ENCODE results near the gene NELL2. TPM values are rescaled to one million over a fixed set of nuclear protein-coding genes. Genes with fewer than 3 reads are reported as not detected.

NELL2 gene
- total RNA-seq, 1 experiment from 2014 or later: 32.7 TPM

DNA sequence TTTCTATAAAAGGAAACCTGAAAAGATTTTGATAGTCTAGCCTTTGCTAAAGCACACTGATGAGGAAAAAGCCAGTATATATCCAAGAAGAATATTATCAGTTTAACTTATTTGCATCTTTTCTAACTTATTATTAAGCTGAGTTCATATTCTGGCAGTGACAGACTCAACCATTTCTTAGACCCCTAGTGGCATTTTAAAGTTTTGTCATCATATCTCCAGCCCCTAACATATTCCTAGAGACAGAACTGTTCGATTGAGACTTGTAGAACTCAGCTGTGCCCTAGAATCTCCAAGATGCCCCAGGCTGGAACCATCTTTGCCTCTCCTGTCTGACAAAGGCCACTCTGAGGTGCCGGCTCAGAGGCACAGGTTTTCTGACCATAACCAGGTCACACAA is 365.6 kb downstream of the NELL2 start:
- Histone ChIP-seq H3K27me3 (ENCODE audit: insufficient read depth, low read length) (no peaks in the 10 kb centered on the region), H2AK5ac (ENCODE audit: insufficient read length, low read length) (no peak overlapping the region), H4K5ac (ENCODE audit: insufficient read length, low read depth, low read length) (no peak overlapping the region), H3K4me2 (ENCODE audit: insufficient read depth, insufficient read length, low read length) (no peak overlapping the region), H3K4me1 (ENCODE audit: insufficient read depth, low read length) (no peaks in the 10 kb centered on the region), H3K23me2 (ENCODE audit: insufficient read length, low read depth, low read length, poor library complexity, severe bottlenecking) (no peaks in the 10 kb centered on the region), H3T11ph (ENCODE audit: low read length) (no peak overlapping the region), H2BK12ac (ENCODE audit: insufficient read length, low read depth, low read length) (no peak overlapping the region), H3K9me3 (ENCODE audit: control insufficient read depth, low read depth, low read length) (no peaks in the 10 kb centered on the region), H3K27ac (ENCODE audit: insufficient read length, low read depth, low read length) (no peak overlapping the region), H3K79me1 (ENCODE audit: insufficient read depth, low read depth, low read length, poor library complexity, severe bottlenecking) (no peaks in the 10 kb centered on the region), H2BK15ac (ENCODE audit: low read depth, low read length) (no peak overlapping the region), H4K91ac (ENCODE audit: insufficient read length, low read depth, low read length) (no peak overlapping the region), H3K23ac (ENCODE audit: insufficient read length, low read depth, low read length) (no peak overlapping the region), H3K9ac (ENCODE audit: extremely low read depth, insufficient read length, low read length) (no peak overlapping the region), H2BK120ac (ENCODE audit: low read depth, low read length, poor library complexity, severe bottlenecking) (no peak overlapping the region), H2AFZ (ENCODE audit: low read length) (no peak overlapping the region), H3K18ac (ENCODE audit: insufficient read length, low read depth, low read length) (no peak overlapping the region), H3K56ac (ENCODE audit: insufficient read length, low read depth, low read length) (no peak overlapping the region), H3K14ac (ENCODE audit: insufficient read depth, low read length) (no peak overlapping the region), H3K4ac (ENCODE audit: low read depth, low read length) (no peak overlapping the region), H4K20me1 (ENCODE audit: control insufficient read depth, insufficient read depth, insufficient read length) (no peaks in the 10 kb centered on the region), H2BK5ac (ENCODE audit: insufficient read length, low read length) (no peak overlapping the region), H4K8ac (replicated peaks; ENCODE audit: insufficient read length, low read depth, low read length) (no peak overlapping the region), H2BK20ac (ENCODE audit: low read depth, low read length, poor library complexity, severe bottlenecking) (no peak overlapping the region), H3K79me2 (ENCODE audit: insufficient read depth, low read length) (no peaks in the 10 kb centered on the region)
- H3K4me1 Mint-ChIP-seq: peaks cover 4 to 5% of the 10 kb centered on the region in 2 experiments
- H3K27ac Mint-ChIP-seq: peak overlapping the region in 1 of 3 experiments; percentile 25; a peak in 1 of 7 replicates
- H3K9me3 Mint-ChIP-seq: no peaks in the 10 kb centered on the region
- no peaks in the 10 kb centered on the region for H3K36me3 Mint-ChIP-seq (ENCODE audit: insufficient read depth in 1 of 3, low read depth in 3 of 3)
- H3K27me3 Mint-ChIP-seq (ENCODE audit: low read depth): no peaks in the 10 kb centered on the region
- H3K4me3 Mint-ChIP-seq: no peak overlapping the region
- no CpG with 5 or more reads among the region's 2 CpGs for WGBS (ENCODE audit: extremely low coverage, insufficient read length, low lambda C conversion rate)
- no peak for DNase-seq
- TF ChIP-seq, protein P1, sequence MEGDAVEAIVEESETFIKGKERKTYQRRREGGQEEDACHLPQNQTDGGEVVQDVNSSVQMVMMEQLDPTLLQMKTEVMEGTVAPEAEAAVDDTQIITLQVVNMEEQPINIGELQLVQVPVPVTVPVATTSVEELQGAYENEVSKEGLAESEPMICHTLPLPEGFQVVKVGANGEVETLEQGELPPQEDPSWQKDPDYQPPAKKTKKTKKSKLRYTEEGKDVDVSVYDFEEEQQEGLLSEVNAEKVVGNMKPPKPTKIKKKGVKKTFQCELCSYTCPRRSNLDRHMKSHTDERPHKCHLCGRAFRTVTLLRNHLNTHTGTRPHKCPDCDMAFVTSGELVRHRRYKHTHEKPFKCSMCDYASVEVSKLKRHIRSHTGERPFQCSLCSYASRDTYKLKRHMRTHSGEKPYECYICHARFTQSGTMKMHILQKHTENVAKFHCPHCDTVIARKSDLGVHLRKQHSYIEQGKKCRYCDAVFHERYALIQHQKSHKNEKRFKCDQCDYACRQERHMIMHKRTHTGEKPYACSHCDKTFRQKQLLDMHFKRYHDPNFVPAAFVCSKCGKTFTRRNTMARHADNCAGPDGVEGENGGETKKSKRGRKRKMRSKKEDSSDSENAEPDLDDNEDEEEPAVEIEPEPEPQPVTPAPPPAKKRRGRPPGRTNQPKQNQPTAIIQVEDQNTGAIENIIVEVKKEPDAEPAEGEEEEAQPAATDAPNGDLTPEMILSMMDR (conservative IDR thresholded peaks at IDR 0.05): peak; percentile 23; the same call in 1 of the 3 replicates

All from H9 (cell line).